Measurements from ENCODE around the gene EXOC2.

EXOC2 gene

DNA sequence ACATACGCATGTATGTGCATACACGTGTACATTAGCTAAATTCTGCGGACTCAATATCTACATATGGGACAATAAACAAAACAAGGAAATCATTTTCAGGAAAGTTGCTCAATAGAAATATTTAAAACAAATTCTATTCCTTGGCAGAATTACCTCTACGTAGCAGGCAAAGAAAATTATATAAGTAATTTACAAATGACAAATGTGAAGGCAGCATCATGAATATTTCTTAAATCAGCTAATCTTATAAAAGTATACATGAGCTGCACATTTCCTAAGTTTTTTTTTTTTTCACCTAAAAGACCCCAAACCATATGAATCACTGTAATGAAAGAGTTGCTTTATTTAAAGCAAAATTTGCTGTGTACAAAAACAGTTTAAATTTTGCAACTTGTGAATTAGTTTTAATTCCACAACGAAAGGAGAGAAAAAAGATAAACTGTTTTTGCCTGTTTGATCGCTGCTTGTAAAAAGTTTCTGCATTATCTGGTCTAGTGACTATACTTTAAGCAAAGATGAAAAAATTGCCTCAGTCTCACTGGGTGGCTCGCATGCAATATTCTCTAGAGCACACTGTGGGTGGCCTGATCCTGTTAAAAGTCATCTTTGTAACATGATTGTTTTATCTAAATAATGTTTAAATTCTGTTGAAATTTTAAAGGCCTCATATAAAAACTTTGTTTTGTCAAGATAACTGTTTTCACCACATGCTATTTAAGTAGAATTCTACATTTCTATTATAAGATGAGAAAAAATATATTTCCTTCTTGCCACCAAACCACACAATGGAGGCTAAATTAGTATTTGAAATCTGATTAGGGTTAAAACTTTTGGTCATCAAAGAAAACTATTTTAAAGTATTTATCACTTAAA, 93.1 kb downstream of the EXOC2 start:
- no peak overlapping the region for H3K4me3 ChIP-seq (ENCODE audit: low read depth, low read length, poor library complexity, severe bottlenecking)
- H3K9ac ChIP-seq (ENCODE audit: low read length), result no peak overlapping the region
- H3K9me3 ChIP-seq (ENCODE audit: low read length), result no peaks in the 10 kb centered on the region
- no peak overlapping the region for H3K27ac ChIP-seq (ENCODE audit: low read depth, low read length, poor library complexity, severe bottlenecking)
- TF ChIP-seq EZH2 (IDR thresholded peaks at IDR 0.05; ENCODE audit: borderline replicate concordance, low read length), result no peak
- TF ChIP-seq, protein P1, sequence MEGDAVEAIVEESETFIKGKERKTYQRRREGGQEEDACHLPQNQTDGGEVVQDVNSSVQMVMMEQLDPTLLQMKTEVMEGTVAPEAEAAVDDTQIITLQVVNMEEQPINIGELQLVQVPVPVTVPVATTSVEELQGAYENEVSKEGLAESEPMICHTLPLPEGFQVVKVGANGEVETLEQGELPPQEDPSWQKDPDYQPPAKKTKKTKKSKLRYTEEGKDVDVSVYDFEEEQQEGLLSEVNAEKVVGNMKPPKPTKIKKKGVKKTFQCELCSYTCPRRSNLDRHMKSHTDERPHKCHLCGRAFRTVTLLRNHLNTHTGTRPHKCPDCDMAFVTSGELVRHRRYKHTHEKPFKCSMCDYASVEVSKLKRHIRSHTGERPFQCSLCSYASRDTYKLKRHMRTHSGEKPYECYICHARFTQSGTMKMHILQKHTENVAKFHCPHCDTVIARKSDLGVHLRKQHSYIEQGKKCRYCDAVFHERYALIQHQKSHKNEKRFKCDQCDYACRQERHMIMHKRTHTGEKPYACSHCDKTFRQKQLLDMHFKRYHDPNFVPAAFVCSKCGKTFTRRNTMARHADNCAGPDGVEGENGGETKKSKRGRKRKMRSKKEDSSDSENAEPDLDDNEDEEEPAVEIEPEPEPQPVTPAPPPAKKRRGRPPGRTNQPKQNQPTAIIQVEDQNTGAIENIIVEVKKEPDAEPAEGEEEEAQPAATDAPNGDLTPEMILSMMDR (IDR thresholded peaks at IDR 0.05; ENCODE audit: low read length), result no peak
- H4K20me1 ChIP-seq (ENCODE audit: insufficient read depth, low read length), result no peaks in the 10 kb centered on the region
- no peaks in the 10 kb centered on the region for H3K36me3 ChIP-seq (ENCODE audit: insufficient read depth, low read length)
- no peak overlapping the region for H2AFZ ChIP-seq (ENCODE audit: low read length)
- 0 out of 2 replicates have a peak, but pooled peaks cover 5% of the 10 kb centered on the region for H3F3A ChIP-seq (ENCODE audit: insufficient read depth, low read length)
- H3K4me1 ChIP-seq (ENCODE audit: insufficient read depth, low read length, severe bottlenecking), result no peaks in the 10 kb centered on the region
- no peaks in the 10 kb centered on the region for H3K79me2 ChIP-seq (ENCODE audit: insufficient read depth, low read length)
- H3K9me2 ChIP-seq (ENCODE audit: low read depth, low read length), result no peaks in the 10 kb centered on the region
- H3K27me3 ChIP-seq (ENCODE audit: insufficient read depth, low read length), result no peaks in the 10 kb centered on the region
- H3K4me2 ChIP-seq (ENCODE audit: low read length), result no peak overlapping the region

DNA sequence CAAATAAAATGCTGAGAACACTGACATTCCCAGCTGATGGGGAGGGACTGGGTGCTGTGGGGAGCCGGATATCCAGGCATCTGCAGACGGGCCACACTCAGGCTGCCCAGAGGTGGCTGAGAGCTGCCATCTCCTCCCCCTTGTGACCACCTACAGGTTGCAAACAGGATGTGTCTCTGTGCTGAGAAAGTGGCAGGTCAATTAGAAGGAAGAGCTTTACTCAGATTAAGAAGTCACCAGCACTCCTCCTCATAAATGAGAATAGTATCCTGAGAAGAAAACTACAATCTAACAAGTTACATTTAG, 99.1 kb downstream of the EXOC2 start:
- no peaks in the 10 kb centered on the region for H3F3A ChIP-seq (ENCODE audit: insufficient read depth, low read length)
- no peaks in the 10 kb centered on the region for H4K20me1 ChIP-seq (ENCODE audit: insufficient read depth, low read length)
- no peaks in the 10 kb centered on the region for H3K9me3 ChIP-seq (ENCODE audit: low read length)
- H3K79me2 ChIP-seq (ENCODE audit: insufficient read depth, low read length), result no peaks in the 10 kb centered on the region
- no peak overlapping the region for H3K27ac ChIP-seq (ENCODE audit: low read depth, low read length, poor library complexity, severe bottlenecking)
- H3K36me3 ChIP-seq (ENCODE audit: insufficient read depth, low read length), result no peaks in the 10 kb centered on the region
- no peak overlapping the region for H2AFZ ChIP-seq (ENCODE audit: low read length)
- H3K4me2 ChIP-seq (ENCODE audit: low read length), result no peak overlapping the region
- no peaks in the 10 kb centered on the region for H3K4me1 ChIP-seq (ENCODE audit: insufficient read depth, low read length, severe bottlenecking)
- no peak overlapping the region for H3K4me3 ChIP-seq (ENCODE audit: low read depth, low read length, poor library complexity, severe bottlenecking)
- H3K27me3 ChIP-seq (ENCODE audit: insufficient read depth, low read length), result no peaks in the 10 kb centered on the region
- no peaks in the 10 kb centered on the region for H3K9me2 ChIP-seq (ENCODE audit: low read depth, low read length)
- H3K9ac ChIP-seq (ENCODE audit: low read length), result no peak overlapping the region
- TF ChIP-seq, protein P1 (IDR thresholded peaks at IDR 0.05; ENCODE audit: low read length), result no peak
- TF ChIP-seq EZH2 (IDR thresholded peaks at IDR 0.05; ENCODE audit: borderline replicate concordance, low read length), result no peak

DNA sequence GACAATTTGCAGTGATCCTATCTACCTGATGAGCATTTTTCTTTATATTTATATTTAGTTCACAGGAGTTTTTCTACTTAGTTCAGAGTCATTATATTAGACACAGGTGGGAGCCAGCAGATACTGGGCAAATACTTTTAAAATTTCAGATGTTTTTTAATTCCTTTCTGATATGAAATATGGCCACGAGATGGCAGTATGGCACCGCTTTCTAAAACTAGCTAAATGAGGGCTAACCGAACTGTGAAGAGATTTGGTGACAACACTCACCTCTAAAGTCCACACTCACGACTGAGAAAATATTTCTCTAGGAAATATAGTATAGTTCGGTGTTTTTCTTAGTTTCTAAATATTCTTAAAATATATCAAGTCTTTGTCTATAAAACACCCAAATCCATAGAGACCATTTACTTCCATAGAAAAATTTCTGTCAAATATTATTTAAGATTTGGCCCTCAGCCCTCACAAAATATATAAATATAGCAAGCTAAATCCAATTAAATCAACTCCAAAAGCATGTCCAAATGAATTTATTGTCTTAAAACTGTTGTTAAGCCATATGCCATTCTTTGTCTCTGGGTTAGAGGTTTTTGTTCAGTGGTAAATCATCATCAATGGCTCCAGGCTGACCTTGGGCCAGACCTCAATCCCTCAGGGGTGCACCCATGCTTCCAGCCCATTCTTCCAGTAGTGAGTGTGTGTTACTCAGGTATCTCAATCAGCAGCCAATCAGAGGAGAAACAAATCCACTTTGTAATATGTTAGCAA, 99.6 kb downstream of the EXOC2 start:
- no peaks in the 10 kb centered on the region for H3K9me2 ChIP-seq (ENCODE audit: low read depth, low read length)
- H4K20me1 ChIP-seq (ENCODE audit: insufficient read depth, low read length), result no peaks in the 10 kb centered on the region
- H3K27ac ChIP-seq (ENCODE audit: low read depth, low read length, poor library complexity, severe bottlenecking), result no peak overlapping the region
- no peaks in the 10 kb centered on the region for H3F3A ChIP-seq (ENCODE audit: insufficient read depth, low read length)
- H3K36me3 ChIP-seq (ENCODE audit: insufficient read depth, low read length), result no peaks in the 10 kb centered on the region
- H3K4me3 ChIP-seq (ENCODE audit: low read depth, low read length, poor library complexity, severe bottlenecking), result no peak overlapping the region
- no peak overlapping the region for H3K4me2 ChIP-seq (ENCODE audit: low read length)
- H3K9me3 ChIP-seq (ENCODE audit: low read length), result no peaks in the 10 kb centered on the region
- no peaks in the 10 kb centered on the region for H3K4me1 ChIP-seq (ENCODE audit: insufficient read depth, low read length, severe bottlenecking)
- no peaks in the 10 kb centered on the region for H3K79me2 ChIP-seq (ENCODE audit: insufficient read depth, low read length)
- no peaks in the 10 kb centered on the region for H3K27me3 ChIP-seq (ENCODE audit: insufficient read depth, low read length)
- no peak overlapping the region for H2AFZ ChIP-seq (ENCODE audit: low read length)
- H3K9ac ChIP-seq (ENCODE audit: low read length), result no peak overlapping the region
- TF ChIP-seq, protein P1 (IDR thresholded peaks at IDR 0.05; ENCODE audit: low read length), result peak; percentile 64
- TF ChIP-seq EZH2 (IDR thresholded peaks at IDR 0.05; ENCODE audit: borderline replicate concordance, low read length), result no peak

All from OCI-LY1 (cell line).